Fibroblast of lung (primary cell): ENCODE data around the gene BTNL2. TPM values are rescaled to one million over a fixed set of nuclear protein-coding genes. Genes with fewer than 3 reads are reported as not detected.

Experiments used
- DNase-seq, 2 donors: peaks; one replicate each; pipeline versions ENCODE4 v3.0.0 to v3.0.0-alpha.2; 2010; ENCODE audit warnings: low read depth in 2 of 2
- H2AFZ ChIP-seq: 2 replicates; pipeline ENCODE4 v1.5.1; 2012; ENCODE audit warnings: low read length, control low read depth, inconsistent platforms
- H3K27ac ChIP-seq: 2 replicates; pipeline ENCODE4 v1.5.1; 2011; ENCODE audit warnings: low read length, control low read depth; ENCODE audit not compliant: insufficient read depth
- H3K27me3 ChIP-seq: 2 replicates; pipeline ENCODE4 v1.5.1; 2011; ENCODE audit warnings: mild to moderate bottlenecking, low read length; ENCODE audit not compliant: control insufficient read depth, insufficient read depth
- H3K36me3 ChIP-seq: 2 replicates; pipeline ENCODE4 v1.5.1; 2011; ENCODE audit warnings: low read length; ENCODE audit not compliant: control insufficient read depth, insufficient read depth
- H3K4me1 ChIP-seq: 2 replicates; pipeline ENCODE4 v1.5.1; 2011; ENCODE audit warnings: low read length; ENCODE audit not compliant: control insufficient read depth, insufficient read depth; ENCODE audit errors: extremely low read depth
- H3K4me2 ChIP-seq: 2 replicates; pipeline ENCODE4 v1.5.1; 2011; ENCODE audit warnings: low read length, control low read depth; ENCODE audit not compliant: insufficient read depth; ENCODE audit errors: extremely low read depth
- H3K4me3 ChIP-seq, 4 experiments: fragments of 200-600 bp in 1 of 4; sonication (generic) in 1 of 4; replicated peaks in 1 of 4; 2 replicates each; pipeline ENCODE4 v1.5.1; 2011 to 2016; ENCODE audit warnings: low read length in 4 of 4, low read depth in 3 of 4, mild to moderate bottlenecking in 3 of 4, control low read depth in 2 of 4, inconsistent platforms in 1 of 4, mixed read lengths in 1 of 4; ENCODE audit not compliant: insufficient read depth in 1 of 4; ENCODE audit errors: control extremely low read depth in 1 of 4
- H3K79me2 ChIP-seq: 2 replicates; pipeline ENCODE4 v1.5.1; 2012; ENCODE audit warnings: mild to moderate bottlenecking, low read length, inconsistent platforms; ENCODE audit not compliant: control insufficient read depth, insufficient read depth
- H3K9ac ChIP-seq: 2 replicates; pipeline ENCODE4 v1.5.1; 2011; ENCODE audit warnings: mild to moderate bottlenecking, low read length, control low read depth; ENCODE audit not compliant: insufficient read depth
- H3K9me3 ChIP-seq: 2 replicates; pipeline ENCODE4 v1.5.1; 2012; ENCODE audit warnings: low read depth, low read length; ENCODE audit not compliant: control insufficient read depth, insufficient read depth
- H4K20me1 ChIP-seq: 2 replicates; pipeline ENCODE4 v1.5.1; 2011; ENCODE audit warnings: low read length; ENCODE audit not compliant: control insufficient read depth, insufficient read depth; ENCODE audit errors: extremely low read depth
- CTCF ChIP-seq, 2 donors: IDR thresholded peaks in 1 of 2; conservative IDR thresholded peaks in 1 of 2; 1 replicate in 1 of 2; 2 replicates in 1 of 2; pipeline ENCODE4 v1.5.1; 2011 to 2012; ENCODE audit warnings: low read length in 2 of 2, control low read depth in 1 of 2, inconsistent platforms in 1 of 2, low read depth in 1 of 2, mild to moderate bottlenecking in 1 of 2
- EZH2 ChIP-seq: IDR thresholded peaks from 2 replicates; pipeline ENCODE4 v1.5.1; 2012; ENCODE audit warnings: low read length, control low read depth, mild to moderate bottlenecking; ENCODE audit errors: missing control alignments
- polyA plus RNA-seq, 2 donors: library from polyadenylated mRNA; depleted of rRNA in 1 of 2; stranded (reverse) in 1 of 2; unstranded in 1 of 2; fragments of >200 nt; gene quantifications; 2 replicates each; pipeline ENCODE4 v1.2.1, GENCODE V29; 2011 to 2012; ENCODE audit warnings: missing spikeins in 1 of 2
- total RNA-seq: library from RNA; depleted of rRNA; stranded (reverse); fragments of >200 nt; gene quantifications from 2 replicates; pipeline ENCODE4 v1.2.1, GENCODE V29; 2014

The BTNL2 gene
- total and polyA plus RNA-seq, 2 donors (not counting 1 experiment from before 2014, with no cell fraction given): not detected

- H3K9me3 ChIP-seq: no peaks in the 10 kb centered on the region
- TF ChIP-seq EZH2 (no peak), CTCF (conservative IDR thresholded peaks at IDR 0.05 in 1 of 2, IDR thresholded peaks at IDR 0.05 in 1 of 2; ENCODE audit: low read depth in 1 of 2, low read length in 2 of 2) (no peak)
- H3K9ac ChIP-seq: no peak overlapping the region
- H3K4me3 ChIP-seq: no peak overlapping the region
- DNase-seq: no peak
- H3K4me2 ChIP-seq: no peak overlapping the region
- no peaks in the 10 kb centered on the region for H3K4me1 ChIP-seq
- peaks cover 5% of the 10 kb centered on the region for H3K27me3 ChIP-seq
- H3K79me2 ChIP-seq: no peaks in the 10 kb centered on the region
- H4K20me1 ChIP-seq: no peaks in the 10 kb centered on the region
- H2AFZ ChIP-seq: no peak overlapping the region
- no peaks in the 10 kb centered on the region for H3K36me3 ChIP-seq
- no peak overlapping the region for H3K27ac ChIP-seq
Measured at GRCh38 chr6:32427934-32428474, 21.0 kb upstream of the BTNL2 start.

GRCh38 chr6:32427218-32427617 is 20.2 kb upstream of the BTNL2 start:
- H3K9ac ChIP-seq: no peak overlapping the region
- H3K4me3 ChIP-seq: no peak overlapping the region
- H3K4me1 ChIP-seq: no peaks in the 10 kb centered on the region
- peaks cover 5% of the 10 kb centered on the region for H3K27me3 ChIP-seq
- no peak overlapping the region for H3K4me2 ChIP-seq
- no peak for TF ChIP-seq CTCF (conservative IDR thresholded peaks at IDR 0.05 in 1 of 2, IDR thresholded peaks at IDR 0.05 in 1 of 2; ENCODE audit: low read depth in 1 of 2, low read length in 2 of 2)
- no peak for TF ChIP-seq EZH2
- no peak overlapping the region for H3K27ac ChIP-seq
- no peaks in the 10 kb centered on the region for H3K36me3 ChIP-seq
- H3K9me3 ChIP-seq: no peaks in the 10 kb centered on the region
- H2AFZ ChIP-seq: no peak overlapping the region
- H4K20me1 ChIP-seq: no peaks in the 10 kb centered on the region
- DNase-seq: no peak
- no peaks in the 10 kb centered on the region for H3K79me2 ChIP-seq

GRCh38 chr6:32426338-32426737 is 19.4 kb upstream of the BTNL2 start:
- Histone ChIP-seq H4K20me1 (no peaks in the 10 kb centered on the region), H3K79me2 (no peaks in the 10 kb centered on the region), H3K4me2 (no peak overlapping the region), H3K27me3 (peaks cover 5% of the 10 kb centered on the region), H3K9ac (no peak overlapping the region), H2AFZ (no peak overlapping the region), H3K36me3 (no peaks in the 10 kb centered on the region), H3K4me3 (no peak overlapping the region), H3K27ac (no peak overlapping the region), H3K9me3 (no peaks in the 10 kb centered on the region), H3K4me1 (no peaks in the 10 kb centered on the region)
- TF ChIP-seq CTCF (conservative IDR thresholded peaks at IDR 0.05 in 1 of 2, IDR thresholded peaks at IDR 0.05 in 1 of 2; ENCODE audit: low read depth in 1 of 2, low read length in 2 of 2) (no peak), EZH2 (no peak)
- DNase-seq: no peak
